Keratinocyte (primary cell): ENCODE measurements around the gene PRKAG2.

Experiments used
- EZH2 ChIP-seq: IDR thresholded peaks from one replicate; pipeline ENCODE4 v1.6.1; 2012; ENCODE audit warnings: inconsistent platforms, mild to moderate bottlenecking, low read length, moderate library complexity
- TF ChIP-seq, protein P1 (sequence below), 3 experiments: IDR thresholded peaks in 1 of 3; conservative IDR thresholded peaks in 1 of 3; optimal IDR thresholded peaks in 1 of 3; 2 replicates in 2 of 3; 3 replicates in 1 of 3; pipeline versions ENCODE3 to v1.5.1; 2011; ENCODE audit warnings: low read length in 3 of 3, mild to moderate bottlenecking in 3 of 3, moderate library complexity in 2 of 3, control low read depth in 1 of 3, inconsistent platforms in 1 of 3; ENCODE audit not compliant: insufficient read depth in 2 of 3; ENCODE audit errors: extremely low read depth in 1 of 3

DNA sequence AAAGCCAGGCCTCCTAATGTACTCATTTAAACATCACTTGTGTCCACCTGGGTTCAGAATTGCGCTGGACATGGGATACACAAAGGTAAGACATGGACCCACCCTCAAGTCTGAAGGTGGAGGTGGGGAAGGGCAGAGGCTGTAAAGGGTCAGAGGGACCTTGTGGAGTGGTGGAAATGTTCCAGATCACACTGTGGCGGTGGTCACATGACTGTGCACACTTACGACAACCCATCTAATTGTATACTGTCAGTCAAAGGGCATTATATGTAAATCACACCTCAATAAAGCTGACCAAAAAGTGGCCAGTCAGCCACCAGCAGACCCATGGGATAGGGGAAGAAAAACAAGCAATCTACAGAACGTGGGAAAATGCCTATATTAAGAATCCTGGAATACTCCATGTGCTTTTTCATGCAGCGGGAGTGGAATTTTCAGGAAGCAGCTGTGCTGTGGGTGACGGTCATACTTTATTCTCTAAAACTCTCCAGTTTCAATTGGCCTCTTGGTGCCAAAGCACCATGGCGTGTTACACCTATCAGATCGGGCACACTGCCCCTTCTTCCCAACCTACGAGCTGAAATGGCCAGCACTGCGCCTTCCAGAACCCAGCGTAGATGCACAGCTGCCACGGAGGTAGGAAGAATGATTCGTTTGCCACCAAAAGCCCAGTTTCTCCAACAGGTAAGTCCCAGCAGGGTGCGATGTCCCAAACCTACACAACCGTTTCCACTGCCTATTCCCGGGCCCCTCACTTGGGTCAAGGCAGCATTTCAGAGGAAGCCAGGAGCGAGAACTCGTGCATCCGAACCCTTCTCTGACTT lies 69.8 kb downstream of the PRKAG2 start:
- TF ChIP-seq, protein P1, sequence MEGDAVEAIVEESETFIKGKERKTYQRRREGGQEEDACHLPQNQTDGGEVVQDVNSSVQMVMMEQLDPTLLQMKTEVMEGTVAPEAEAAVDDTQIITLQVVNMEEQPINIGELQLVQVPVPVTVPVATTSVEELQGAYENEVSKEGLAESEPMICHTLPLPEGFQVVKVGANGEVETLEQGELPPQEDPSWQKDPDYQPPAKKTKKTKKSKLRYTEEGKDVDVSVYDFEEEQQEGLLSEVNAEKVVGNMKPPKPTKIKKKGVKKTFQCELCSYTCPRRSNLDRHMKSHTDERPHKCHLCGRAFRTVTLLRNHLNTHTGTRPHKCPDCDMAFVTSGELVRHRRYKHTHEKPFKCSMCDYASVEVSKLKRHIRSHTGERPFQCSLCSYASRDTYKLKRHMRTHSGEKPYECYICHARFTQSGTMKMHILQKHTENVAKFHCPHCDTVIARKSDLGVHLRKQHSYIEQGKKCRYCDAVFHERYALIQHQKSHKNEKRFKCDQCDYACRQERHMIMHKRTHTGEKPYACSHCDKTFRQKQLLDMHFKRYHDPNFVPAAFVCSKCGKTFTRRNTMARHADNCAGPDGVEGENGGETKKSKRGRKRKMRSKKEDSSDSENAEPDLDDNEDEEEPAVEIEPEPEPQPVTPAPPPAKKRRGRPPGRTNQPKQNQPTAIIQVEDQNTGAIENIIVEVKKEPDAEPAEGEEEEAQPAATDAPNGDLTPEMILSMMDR (optimal IDR thresholded peaks at IDR 0.05 in 1 of 3, IDR thresholded peaks at IDR 0.05 in 1 of 3, conservative IDR thresholded peaks at IDR 0.05 in 1 of 3; ENCODE audit: extremely low read depth in 1 of 3, insufficient read depth in 2 of 3, low read length in 3 of 3), result no peak
- no peak for TF ChIP-seq EZH2
